A172 (cell line): ENCODE results near the gene NECTIN4. TPM values are rescaled to one million over a fixed set of nuclear protein-coding genes. Genes with fewer than 3 reads are reported as not detected.
"Not testable (repeated sequence)": the region's sequence is repeated elsewhere in the genome, so short reads cannot be mapped to it uniquely, and the experiment has no call there.

Experiments
- DNase-seq: peaks from one replicate; pipeline ENCODE4 v3.0.0-alpha.2; 2015; ENCODE audit warnings: low spot score
- total RNA-seq: library from RNA; depleted of rRNA; stranded (reverse); fragments of >200 nt; shearing (Covaris generic); gene quantifications from 2 replicates; pipeline ENCODE4 v1.2.3, GENCODE V29; 2014

The NECTIN4 gene
- total RNA-seq, 1 experiment from 2014 or later, result 2.2 TPM

DNA sequence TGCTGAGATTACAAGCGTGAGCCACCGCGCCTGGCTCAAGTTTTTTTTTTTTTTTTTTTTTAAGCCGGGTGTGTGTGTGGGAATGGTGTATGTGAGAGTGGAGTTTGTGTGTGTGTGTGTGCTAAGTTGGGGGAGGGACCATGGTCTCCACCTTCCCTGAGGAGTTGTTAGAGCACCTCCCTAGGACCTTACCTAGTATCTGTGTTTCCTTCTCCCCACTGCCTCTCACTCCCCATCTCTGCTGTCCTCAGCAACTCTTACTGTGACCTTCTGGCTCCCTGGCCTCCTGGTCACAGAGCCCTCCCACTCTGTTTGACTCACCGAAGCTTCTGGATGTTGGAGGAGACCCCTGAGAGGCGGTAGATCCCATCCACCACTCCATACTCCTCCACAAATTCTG, 30.1 kb downstream of the NECTIN4 start:
- no peak for DNase-seq

DNA sequence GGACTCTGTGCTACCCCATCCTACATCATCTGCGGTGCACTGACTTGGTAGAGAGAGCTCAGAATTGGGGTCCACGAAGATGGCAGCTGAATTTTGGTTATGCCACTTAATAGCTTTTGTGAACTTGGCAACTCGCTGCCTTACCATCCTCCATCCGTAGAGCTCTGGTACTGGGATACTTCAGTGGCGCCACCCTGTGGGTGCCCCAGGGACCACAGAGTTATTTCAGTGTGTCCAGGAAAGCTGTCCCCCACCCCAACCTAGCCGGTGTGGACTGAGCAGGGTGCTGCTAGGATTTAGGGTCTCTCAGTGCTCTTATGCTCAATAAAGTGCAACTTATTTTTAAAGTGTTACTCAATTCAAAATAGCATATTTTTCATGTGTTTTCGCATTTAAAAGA, 34.6 kb downstream of the NECTIN4 start:
- DNase-seq, result no peak

- DNase-seq, result no peak
Observed at GRCh38 chr1:161054232-161054631, 35.1 kb downstream of the NECTIN4 start.

DNA sequence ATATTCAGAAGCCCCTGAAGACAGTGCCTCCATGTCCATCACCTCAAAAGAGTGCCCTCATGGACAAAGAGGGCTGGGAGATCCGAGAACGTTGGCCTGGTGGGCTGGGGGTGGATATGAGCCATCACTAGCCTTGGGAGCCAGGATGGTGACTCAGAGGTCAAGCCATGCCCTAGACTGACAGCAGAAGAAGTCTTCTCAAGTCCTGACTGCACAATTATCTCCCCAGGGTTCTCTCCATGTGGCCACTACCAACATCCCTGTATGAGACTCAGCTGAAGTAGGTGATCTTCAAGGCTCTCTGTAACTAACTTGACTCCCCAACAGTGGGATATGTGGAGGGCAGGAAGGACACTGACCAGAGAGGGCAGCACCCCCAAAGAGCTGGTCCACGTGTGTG, 36.5 kb downstream of the NECTIN4 start:
- no peak for DNase-seq

- DNase-seq, result no peak
Observed at GRCh38 chr1:161051219-161051618, 38.1 kb downstream of the NECTIN4 start.

DNA sequence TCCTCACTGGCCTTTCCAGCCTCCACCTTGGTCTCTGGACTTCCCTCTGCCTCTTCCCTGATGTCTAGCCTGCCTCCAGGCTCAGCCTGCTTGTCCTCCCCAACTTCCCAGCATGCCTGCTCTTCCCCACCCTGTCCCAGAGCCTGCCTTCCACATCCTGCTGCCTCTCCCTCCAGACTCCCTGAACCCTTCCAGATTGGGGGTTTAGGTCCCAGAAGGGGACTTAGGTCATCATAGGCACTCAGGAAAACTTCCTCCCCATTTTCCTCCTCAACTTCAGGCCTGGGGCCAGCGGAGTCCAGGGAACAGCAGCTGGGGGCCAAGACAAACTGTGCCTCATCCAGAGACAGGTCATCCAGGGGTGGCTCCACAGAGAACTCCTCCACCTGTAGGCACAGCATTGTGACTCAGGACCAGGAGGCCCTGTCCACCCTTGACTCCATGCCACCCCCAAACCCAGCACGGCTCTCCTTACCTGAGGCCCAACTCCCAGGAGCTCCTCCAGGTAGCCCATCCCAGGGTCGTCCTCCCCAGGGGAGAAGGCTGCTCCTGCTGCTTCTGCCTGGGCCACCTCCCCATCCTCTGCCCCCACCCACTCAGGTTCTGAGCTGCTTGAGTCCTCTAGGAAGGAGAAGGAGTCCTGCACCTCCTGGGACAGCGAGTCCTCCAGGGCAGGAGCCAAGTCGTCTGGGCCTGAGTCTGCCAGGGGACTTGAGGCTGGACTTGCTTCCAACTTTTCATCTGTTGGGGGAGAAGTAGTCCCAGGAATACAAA, 40.2 kb downstream of the NECTIN4 start:
- no peak for DNase-seq

GRCh38 chr1:161047436-161048420, 41.6 kb downstream of the NECTIN4 start:
- no peak for DNase-seq

DNA sequence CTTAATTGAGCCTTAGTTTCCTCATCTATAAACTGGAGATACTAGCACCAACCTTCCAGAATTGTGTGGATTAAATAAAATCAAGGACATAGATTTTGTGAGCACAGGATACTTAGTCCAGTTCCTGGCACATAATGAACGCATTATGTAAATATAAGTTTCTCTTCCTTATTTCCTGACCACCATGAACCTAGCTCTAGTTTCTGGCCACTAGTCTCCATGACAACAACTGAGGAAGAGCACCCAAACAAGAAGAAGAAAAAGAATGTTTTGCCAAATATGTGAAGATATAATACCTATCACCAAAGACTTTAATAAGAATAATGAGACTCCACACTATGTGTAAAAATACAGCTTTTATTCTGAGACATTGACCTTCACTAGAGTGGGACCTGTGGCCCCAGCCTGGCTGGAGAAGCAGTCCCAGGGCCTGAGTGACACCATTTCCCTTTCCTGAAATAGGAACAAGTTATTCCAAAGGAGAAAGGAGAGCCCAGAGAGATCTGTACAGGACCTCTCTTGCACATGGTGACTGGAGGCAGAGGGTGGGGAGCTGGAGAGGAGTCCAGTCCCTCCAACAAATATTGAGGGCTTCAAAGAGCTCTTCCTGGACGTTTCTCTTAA, 42.6 kb downstream of the NECTIN4 start:
- no peak for DNase-seq

DNA sequence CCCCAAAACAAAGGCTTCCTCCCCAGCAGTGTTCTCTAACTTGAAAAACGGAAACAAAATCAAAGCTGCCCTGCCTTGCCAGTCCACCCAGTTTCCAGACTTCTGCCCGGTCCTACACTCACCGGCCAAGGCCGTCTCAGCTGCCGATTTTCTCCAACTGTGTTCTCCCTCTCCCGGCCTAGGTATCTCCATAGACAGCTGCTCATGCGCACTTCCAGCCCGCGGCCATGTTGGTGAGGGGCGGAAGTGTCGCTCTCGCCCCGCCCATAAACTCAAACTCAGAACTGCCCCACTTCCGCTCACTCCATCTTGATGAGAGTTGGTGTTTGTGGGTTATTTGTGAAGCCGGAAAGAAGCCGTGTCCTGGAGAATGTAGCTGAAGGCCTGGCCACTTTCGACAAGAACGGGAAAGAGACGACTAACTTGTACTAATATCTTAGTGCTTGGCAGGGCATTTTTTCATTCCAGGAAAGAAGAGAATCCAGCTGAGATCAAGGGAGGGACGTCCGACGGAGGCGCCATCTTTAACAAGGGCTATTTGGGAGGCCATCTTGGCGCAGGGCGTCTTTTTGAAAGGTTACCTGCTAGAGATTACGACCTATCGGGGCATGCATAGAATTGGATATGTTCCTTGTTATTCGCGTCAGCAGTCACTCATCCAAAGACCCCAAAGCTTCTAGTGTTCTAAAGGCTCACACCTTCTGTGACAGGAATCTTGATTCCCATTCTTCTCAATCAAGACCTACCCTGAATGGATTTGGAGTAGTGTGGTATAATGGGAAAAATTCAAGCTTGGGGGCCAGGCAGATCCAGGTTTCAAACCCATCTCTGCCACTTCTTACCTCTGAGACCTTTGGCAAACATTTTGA, 43.4 kb downstream of the NECTIN4 start, which contains the start of gene USF1:
Gene USF1, minus strand, starts transcription at position 242 of the 869 bp plus-strand sequence. CDS start 2,702 bp downstream, outside the sequence.
- peak; percentile 97 for DNase-seq

DNA sequence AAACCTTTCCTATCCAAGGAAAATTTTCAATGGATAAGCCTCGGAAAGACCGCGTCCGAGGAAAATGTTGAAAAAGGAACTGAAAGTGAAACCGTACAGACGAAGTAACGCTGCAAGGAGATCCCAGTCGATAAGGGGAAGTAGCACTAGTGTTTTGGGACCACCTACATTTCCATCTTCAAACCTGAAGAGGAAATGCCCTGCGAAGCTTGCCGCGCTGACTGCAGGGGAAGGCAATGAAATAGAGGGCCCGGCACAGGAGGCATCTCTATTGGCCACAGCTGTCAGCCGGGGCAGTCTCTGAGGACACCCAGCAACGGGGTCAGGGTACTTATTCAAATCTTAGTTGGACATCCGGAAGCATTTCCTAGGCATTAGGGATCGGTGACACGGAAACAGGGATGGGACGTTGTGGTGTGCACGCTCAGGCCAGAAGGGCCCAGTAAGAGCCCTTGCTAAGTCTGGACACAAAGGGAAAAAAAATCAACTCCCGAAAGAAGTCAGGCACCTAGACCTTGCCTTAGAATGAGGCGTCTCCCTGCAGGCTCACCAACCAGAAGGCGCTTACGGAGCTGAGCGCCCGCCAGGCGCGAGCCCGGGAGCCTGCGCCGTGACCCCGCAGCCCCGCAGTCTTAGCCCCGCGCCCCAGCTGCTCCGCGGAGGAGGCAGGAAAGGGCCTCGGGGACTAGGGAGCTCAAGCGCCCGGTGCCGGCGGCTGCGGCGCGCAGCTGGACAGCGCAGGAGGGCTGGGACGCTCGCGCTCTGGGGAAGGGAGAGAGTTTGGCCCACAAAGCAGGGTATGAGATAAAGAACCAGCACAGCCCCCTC, 44.2 kb downstream of the NECTIN4 start:
- DNase-seq, result peak; percentile 73

GRCh38 chr1:161044535-161044907, 44.8 kb downstream of the NECTIN4 start:
- no peak for DNase-seq

DNA sequence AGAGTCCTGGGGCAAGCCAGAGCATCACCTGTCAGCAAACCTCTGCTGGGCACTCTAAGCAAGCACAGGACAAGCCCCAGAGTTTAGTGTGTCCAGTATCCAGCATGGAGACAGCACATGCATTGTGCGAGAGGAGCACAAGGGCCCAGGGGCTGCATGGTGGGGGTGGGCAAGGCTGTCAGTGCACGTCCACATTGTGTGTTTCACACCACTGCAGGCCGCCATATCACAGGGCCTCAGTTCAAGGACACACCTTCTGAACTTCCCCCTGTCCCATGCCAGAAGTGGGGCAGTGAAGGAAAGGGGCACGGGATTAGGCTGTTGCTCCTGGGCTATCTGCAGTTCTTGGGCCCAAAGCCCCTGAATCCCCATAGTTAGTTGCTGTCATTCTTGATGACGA, 49.8 kb downstream of the NECTIN4 start:
- no peak for DNase-seq

- DNase-seq, result no peak
Observed at GRCh38 chr1:161039154-161039545, 50.2 kb downstream of the NECTIN4 start.

DNA sequence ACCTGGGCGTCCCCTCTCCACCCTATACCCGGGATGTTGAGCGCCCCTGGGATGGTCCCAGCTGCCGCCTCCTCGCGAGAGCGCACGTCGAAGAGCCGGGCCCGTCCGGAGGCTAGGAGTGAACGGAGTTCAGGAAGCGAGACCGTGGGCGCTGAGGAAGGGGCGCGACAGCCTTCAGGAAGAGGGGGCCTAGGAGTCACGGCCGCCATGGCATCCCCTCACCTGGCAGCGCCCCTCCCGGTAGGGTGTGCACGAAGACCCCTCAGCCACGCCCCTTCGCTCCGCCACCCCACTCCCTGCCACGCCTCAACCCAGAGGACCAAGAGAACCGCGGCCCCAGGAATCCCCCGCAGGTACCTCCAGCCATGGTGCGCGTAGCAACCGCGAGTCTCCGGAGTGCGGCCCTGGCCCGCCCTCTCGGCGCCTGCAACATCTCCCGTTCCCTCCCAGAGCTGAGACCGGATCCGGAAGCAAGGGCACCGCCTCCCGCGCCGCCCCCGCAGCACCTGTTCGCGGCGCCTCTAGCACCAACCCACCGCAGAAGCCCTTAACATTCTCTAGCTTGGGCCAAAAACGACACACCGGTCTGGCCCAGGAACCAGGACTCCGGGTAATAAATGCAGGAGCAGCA, 50.7 kb downstream of the NECTIN4 start, which contains the start of gene TSTD1:
Gene TSTD1, minus strand, starts transcription at position 442 of the 631 bp plus-strand sequence. Its CDS starts 75 bp downstream, at position 367.
- DNase-seq, result no peak

- no peak for DNase-seq
Observed at GRCh38 chr1:161037661-161038522, 51.5 kb downstream of the NECTIN4 start.

- DNase-seq, result no peak
Observed at GRCh38 chr1:161033751-161034150, 55.6 kb downstream of the NECTIN4 start.

- no peak for DNase-seq
Observed at GRCh38 chr1:161032409-161032808, 56.9 kb downstream of the NECTIN4 start.

- no peak for DNase-seq
Observed at GRCh38 chr1:161031874-161032273, 57.5 kb downstream of the NECTIN4 start.

DNA sequence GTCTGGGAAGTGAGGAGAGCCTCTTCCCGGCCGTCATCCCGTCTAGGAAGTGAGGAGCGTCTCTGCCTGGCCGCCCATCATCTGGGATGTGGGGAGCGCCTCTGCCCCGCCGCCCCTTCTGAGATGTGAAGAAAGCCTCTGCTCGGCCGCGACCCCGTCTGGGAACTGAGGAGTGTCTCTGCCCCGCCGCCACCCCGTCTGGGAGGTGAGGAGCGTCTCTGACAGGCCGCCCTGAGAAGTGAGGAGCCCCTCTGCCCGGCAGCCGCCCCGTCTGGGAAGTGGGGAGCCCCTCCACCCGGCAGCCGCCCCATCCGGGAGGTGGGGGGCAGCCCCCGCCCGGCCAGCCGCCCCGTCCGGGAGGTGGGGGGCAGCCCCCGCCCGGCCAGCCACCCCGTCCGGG, 59.9 kb downstream of the NECTIN4 start:
- DNase-seq, result not testable (repeated sequence)
